GM18498 (cell line): ENCODE measurements around the gene NEK3.
A peak's percentile ranks its signal among the peaks of the same experiment; 100 is the strongest.
"Not testable (repeated sequence)": the region's sequence is repeated elsewhere in the genome, so short reads cannot be mapped to it uniquely, and the experiment has no call there.

Experiments used
- ATAC-seq: cut with Tn5 transposase; IDR thresholded peaks from one replicate; pipeline ENCODE4 v1.9.1; 2021; ENCODE audit warnings: mild to moderate bottlenecking, moderate library complexity; ENCODE audit not compliant: unreplicated experiment

The NEK3 gene

DNA sequence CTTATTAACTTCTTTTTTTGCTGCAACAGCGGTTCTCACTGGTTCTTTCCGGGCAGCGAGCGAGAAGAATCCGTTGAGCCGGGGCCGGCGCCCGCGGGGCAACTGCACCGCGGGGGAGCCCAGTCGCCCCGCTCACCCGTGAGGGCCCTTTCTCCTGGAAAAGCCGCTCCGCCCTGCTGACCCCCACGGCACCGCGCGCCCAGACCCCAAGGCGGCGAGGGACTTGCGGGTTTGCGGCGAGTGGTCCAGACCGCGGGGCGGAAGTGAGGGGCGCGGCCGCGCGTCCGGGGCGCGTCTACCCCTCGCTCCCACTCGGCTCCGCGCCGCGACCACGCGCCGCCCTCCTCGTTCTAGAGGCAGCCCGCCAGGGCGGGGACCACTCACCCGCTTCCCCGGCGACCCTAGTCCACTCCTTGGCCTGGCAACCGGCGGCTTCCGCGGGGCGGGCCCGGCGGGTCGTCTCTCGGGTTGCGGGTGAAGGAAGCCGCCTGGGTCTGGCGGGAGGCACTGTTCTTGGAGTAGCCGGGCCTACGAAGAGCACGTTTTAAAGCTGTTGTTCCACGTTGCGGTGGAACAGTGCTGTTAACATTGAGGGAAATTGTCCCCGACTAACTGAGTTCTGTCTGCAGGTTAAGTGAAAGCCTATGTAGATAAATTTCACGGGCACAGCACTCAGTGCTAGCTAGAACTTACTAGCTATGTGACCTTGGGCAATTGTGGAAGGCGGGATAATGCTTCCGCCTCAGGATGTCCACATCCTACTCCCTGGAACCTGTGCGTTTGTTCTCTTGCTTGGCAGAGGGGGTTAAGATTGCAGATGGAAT, at the start of gene NEK3:
Gene NEK3, minus strand, starts transcription at position 439 of the 824 bp plus-strand sequence. CDS start 3,406 bp downstream, outside the sequence.
- ATAC-seq, result peak; percentile 85

DNA sequence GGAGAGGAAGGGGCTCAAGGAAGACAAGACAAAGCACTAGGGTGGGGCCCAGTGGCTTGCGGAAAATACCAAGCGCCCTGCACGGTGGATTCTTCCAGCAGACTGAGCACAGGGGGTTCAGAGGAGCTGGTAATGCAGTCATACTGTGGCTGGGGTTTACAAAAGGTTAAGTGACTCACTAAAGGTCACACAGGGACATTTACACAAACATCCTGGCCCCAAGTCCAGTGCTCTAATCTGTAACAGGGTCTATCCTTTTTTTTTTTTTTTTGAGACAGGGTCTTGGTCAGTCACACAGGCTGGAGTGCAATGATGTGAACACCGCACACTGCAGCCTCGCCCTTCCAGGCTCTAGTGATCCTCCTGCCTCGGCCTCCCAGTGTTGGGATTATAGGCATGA, 49.0 kb upstream of the NEK3 start:
- not testable (repeated sequence) for ATAC-seq

DNA sequence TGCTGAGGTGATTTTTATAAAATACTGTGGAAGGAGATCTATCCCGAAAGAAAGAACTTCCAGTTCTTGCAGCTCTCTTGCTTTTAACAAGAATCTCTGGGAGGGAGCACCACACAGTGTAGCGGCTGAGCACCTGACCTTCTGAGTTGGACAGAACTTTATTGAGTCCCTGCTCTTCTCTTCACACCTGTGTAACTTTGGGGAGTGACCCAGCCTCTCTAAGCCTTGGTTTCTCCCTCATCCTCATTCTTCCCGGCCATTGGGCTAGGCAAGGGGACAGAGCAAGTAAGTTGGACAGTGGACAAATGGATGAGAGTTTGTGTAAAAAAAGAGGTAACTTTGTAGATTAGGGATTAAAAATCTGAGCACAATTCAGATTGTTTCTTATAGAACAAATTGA, 48.5 kb upstream of the NEK3 start:
- ATAC-seq, result not testable (repeated sequence)

- ATAC-seq, result not testable (repeated sequence)
Measured at GRCh38 chr13:52207337-52207736, 47.9 kb upstream of the NEK3 start.

DNA sequence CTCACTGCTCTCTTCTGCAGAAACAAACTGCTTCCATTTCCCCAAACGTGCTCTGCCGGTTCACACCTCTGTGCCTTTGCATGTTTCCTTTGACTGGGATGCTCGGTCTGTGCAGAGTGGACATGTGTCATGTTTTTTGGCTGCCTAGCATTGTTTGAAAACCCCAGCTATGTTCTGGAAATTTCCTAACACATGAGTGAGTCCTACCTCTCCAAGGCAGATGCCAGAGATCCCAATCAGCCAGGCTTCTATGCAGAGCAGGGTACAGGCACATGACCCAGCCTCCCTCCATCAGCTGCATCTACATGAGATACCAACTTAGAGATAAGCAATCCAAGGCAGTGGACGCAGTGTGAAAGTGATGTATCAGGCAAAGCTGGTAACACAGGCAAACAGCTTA, 45.1 kb upstream of the NEK3 start:
- not testable (repeated sequence) for ATAC-seq

DNA sequence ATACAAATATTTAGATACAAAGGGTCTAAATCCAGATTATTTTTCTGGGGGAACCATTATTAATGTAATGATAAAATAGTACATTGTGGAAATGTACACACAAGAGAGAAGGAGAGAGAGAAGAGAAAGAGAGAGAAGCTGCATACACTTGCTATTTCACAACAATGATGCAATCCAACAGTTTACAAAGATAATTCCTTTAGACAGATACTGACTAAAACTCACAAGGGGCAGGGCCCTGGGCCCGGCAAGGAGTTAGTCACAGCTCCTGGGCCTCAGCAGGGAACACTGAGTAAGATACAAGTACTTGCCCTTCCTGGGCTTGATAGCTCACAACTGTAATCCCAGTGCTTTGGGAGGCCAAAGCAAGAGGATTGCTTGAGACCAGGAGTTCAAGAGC, 44.5 kb upstream of the NEK3 start:
- not testable (repeated sequence) for ATAC-seq

- not testable (repeated sequence) for ATAC-seq
Measured at GRCh38 chr13:52202506-52202905, 43.1 kb upstream of the NEK3 start.

- peak; percentile 70 for ATAC-seq
Measured at GRCh38 chr13:52201439-52202193, 42.2 kb upstream of the NEK3 start.

DNA sequence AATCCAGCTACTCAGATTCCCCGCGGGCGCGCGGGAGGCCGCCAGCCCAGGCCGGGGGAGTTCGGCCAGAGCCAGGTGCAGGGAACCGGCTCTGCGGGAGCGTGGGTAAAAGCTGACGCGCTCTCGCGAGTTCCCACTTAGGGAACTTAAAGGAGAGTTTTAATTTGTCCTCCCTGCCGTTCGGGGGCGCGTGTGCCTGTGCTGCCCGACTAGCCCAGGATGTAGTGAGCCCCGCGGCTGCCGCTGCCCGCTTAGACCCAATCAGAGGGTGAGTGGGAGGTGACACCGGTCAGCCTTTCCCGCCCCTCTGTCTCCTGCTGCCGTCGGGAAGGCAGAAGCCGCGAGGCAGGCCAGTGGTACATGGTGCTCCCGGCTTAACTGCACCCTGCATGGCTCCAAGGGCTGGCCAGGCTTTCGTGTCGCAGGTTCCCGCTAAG, 36.0 kb upstream of the NEK3 start:
- ATAC-seq, result peak; percentile 73

DNA sequence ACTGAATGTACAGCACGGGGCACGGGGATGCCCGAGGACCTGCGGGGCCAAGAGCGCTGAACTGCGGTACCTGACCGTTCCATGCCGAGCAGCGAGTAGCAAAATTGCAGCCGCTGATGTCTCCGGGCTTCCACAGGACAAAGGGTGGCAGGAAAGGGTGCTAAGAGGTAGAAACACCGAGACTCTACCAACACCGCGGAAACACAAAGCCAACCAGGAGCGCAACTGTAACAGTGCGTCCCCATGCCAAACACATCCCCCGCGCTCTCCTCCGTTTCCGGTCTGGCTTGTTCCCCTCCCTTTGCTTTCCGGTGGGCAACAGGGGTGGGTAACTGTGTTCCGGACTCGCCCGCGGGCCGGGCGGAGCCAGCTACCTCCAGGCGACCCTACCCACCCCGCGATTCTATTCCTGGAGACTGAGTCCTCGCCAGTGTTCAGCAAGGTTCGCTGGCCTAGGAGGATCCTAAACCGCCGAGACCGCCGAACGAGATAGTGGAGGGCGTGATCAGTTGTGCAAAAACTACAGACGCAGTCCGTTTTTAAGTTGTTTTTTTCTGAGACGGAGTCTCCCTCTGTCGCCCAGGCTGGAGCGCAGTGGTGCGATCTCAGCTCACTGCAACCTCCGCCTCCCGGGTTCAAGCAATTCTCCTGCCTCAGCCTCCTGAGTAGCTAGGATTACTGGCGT, 34.9 kb upstream of the NEK3 start:
- peak; percentile 80 for ATAC-seq

GRCh38 chr13:52193587-52194183, 34.3 kb upstream of the NEK3 start:
- ATAC-seq, result not testable (repeated sequence)

DNA sequence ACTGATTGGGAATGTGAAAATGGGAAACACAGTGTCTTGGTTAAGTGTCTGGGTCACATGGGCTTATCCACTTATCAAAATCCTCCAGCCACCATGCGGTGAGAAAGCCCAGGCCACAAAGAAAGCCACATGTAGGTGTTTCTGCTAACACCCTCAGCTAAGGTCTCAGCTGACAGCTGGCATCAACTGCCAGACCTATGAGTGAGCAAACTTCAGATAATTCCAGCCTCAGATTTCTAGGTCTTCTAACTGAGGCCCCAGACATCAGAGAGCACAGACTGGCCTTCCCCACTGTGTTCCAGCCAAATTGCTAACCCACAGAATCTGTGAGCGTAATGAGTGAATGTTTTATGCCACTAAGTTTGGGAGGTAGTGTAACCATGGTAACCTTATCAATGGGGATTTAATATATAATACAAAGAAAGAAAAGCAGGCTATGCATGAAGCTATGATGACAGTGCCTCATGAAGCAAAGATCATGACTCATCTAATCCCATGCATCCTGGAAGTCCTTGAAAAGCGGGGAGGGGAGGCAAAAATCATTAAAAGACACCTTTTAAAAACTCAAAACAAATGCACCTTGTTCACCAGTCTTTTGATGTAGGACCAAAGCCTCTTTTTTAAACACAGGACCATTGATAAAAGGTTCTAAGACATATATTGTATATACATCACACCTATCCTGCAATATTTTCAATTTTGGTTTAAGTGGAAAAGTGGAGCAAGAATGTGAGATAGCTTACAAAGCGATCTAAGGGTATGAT, 28.2 kb upstream of the NEK3 start:
- ATAC-seq, result peak; percentile 88

DNA sequence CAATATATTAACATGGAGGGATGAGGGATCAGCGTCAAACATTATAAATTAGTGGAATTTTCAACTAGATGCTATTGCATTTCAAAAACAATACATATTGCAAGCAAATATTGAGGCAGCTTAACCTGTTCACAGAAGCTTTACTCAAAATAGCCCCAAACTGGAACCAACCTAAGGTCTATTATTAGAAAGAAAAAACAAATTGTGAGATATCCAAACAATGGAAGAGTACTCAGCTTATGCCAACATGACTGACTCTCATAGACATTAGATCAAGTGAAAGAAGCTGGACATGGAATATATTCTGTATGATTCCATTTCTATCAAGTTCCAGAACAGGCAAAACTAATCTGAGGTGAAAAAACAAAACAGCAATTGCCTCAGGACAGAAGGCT, 27.6 kb upstream of the NEK3 start:
- ATAC-seq, result peak; percentile 17

GRCh38 chr13:52181316-52181954, 22.0 kb upstream of the NEK3 start:
- peak; percentile 82 for ATAC-seq

- no peak for ATAC-seq
Measured at GRCh38 chr13:52179925-52180324, 20.5 kb upstream of the NEK3 start.

- no peak for ATAC-seq
Measured at GRCh38 chr13:52177276-52177675, 17.9 kb upstream of the NEK3 start.

DNA sequence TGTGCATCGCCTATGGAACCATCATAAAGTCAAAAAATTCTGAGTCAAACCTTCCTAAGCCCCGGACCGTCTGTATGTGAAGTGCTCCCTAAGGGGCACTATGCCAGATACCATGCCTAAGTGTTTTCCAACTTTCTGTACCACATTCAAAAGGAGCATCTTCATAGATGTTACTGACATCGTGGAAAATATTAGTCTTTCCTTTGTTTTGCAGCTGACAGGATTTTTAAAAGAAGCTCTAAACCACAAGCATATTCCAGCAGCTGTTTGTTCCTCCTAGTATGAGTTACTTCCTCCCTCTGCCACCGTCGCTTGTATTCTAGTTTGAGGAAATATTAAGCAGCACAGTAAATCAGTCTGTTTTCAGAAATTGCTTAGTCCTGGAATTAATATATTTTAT, 14.6 kb upstream of the NEK3 start:
- not testable (repeated sequence) for ATAC-seq

- ATAC-seq, result no peak
Measured at GRCh38 chr13:52173373-52173772, 14.0 kb upstream of the NEK3 start.

- ATAC-seq, result not testable (repeated sequence)
Measured at GRCh38 chr13:52171686-52172085, 12.3 kb upstream of the NEK3 start.
